T-helper 2 cell treated with Interferon-gamma antibody and Interleukin-4, amounts not matched to agents 5 μg/mL and 100 μg/mL, for 36 hours (primary cell): ENCODE data around the gene CTSA.
A peak's percentile ranks its signal among the peaks of the same experiment; 100 is the strongest.
"Not testable (repeated sequence)": the region's sequence is repeated elsewhere in the genome, so short reads cannot be mapped to it uniquely, and the experiment has no call there.

Source experiments
- DNase-seq: peaks from one replicate; pipeline ENCODE4 v3.0.0; 2021; ENCODE audit warnings: low spot score
- H3K27ac Mint-ChIP-seq: one replicate; pipeline ENCODE4 v1.8.0; 2021; ENCODE audit warnings: mild to moderate bottlenecking, mixed read lengths
- H3K27me3 Mint-ChIP-seq: one replicate; pipeline ENCODE4 v1.8.0; 2021; ENCODE audit warnings: low read depth, mixed read lengths
- H3K36me3 Mint-ChIP-seq: one replicate; pipeline ENCODE4 v1.8.0; 2021; ENCODE audit warnings: low read depth, mixed read lengths
- H3K4me1 Mint-ChIP-seq: one replicate; pipeline ENCODE4 v1.8.0; 2021; ENCODE audit warnings: low read depth, mixed read lengths
- H3K4me3 Mint-ChIP-seq: one replicate; pipeline ENCODE4 v1.8.0; 2022; ENCODE audit warnings: mild to moderate bottlenecking, moderate library complexity, mixed read lengths
- H3K9me3 Mint-ChIP-seq: one replicate; pipeline ENCODE4 v1.8.0; 2021; ENCODE audit warnings: mixed read lengths

CTSA gene

DNA sequence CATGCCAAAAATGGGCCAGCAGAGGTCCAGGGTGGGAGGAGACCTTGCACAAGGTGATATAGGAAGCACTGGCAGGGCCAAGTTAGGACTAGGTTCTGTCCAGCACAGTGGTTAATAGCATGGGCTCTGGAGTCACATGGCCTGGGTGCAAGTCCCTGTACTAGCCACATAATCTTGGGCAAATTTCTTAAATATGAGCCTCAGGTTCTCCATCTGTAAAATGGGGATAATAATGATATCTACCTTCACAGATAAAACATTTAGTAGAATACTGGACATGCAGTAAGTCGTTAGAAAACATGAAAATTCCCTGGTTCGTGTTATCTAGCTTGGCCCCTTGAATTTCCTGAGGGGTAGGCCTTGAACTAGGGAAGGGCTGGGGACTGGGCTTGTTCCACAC, 6.2 kb downstream of the CTSA start:
- Mint-ChIP-seq H3K4me1 (peaks cover 10% of the 10 kb centered on the region), H3K9me3 (no peaks in the 10 kb centered on the region), H3K36me3 (no peaks in the 10 kb centered on the region), H3K27me3 (no peaks in the 10 kb centered on the region), H3K27ac (no peak overlapping the region), H3K4me3 (no peak overlapping the region)
- DNase-seq = no peak

- H3K4me3 Mint-ChIP-seq = no peak overlapping the region
- H3K27ac Mint-ChIP-seq = no peak overlapping the region
- DNase-seq = no peak
- no peaks in the 10 kb centered on the region for H3K27me3 Mint-ChIP-seq
- H3K36me3 Mint-ChIP-seq = no peaks in the 10 kb centered on the region
- peaks cover 6% of the 10 kb centered on the region for H3K4me1 Mint-ChIP-seq
- H3K9me3 Mint-ChIP-seq = no peaks in the 10 kb centered on the region
These were observed 6.6 kb downstream of the CTSA start for GRCh38 chr20:45897692-45898091.

DNA sequence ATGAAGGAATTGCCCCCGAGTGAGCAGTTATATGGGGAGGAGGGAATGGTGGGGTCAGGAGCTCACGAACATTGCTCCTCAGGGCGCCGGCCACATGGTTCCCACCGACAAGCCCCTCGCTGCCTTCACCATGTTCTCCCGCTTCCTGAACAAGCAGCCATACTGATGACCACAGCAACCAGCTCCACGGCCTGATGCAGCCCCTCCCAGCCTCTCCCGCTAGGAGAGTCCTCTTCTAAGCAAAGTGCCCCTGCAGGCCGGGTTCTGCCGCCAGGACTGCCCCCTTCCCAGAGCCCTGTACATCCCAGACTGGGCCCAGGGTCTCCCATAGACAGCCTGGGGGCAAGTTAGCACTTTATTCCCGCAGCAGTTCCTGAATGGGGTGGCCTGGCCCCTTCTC, 7.2 kb downstream of the CTSA start:
- no peak overlapping the region for H3K4me3 Mint-ChIP-seq
- H3K27ac Mint-ChIP-seq = no peak overlapping the region
- no peaks in the 10 kb centered on the region for H3K9me3 Mint-ChIP-seq
- no peak for DNase-seq
- H3K4me1 Mint-ChIP-seq = peaks cover 5% of the 10 kb centered on the region
- H3K36me3 Mint-ChIP-seq = no peaks in the 10 kb centered on the region
- H3K27me3 Mint-ChIP-seq = no peaks in the 10 kb centered on the region

- Mint-ChIP-seq H3K36me3 (no peaks in the 10 kb centered on the region), H3K4me3 (no peak overlapping the region), H3K27ac (no peak overlapping the region), H3K9me3 (no peaks in the 10 kb centered on the region), H3K4me1 (no peaks in the 10 kb centered on the region), H3K27me3 (no peaks in the 10 kb centered on the region)
- DNase-seq = no peak
These were observed 8.1 kb downstream of the CTSA start for GRCh38 chr20:45899046-45899835.

GRCh38 chr20:45901332-45901731, 10.2 kb downstream of the CTSA start:
- H3K36me3 Mint-ChIP-seq, H3K9me3 Mint-ChIP-seq, H3K27me3 Mint-ChIP-seq, H3K4me3 Mint-ChIP-seq, H3K4me1 Mint-ChIP-seq, DNase-seq, H3K27ac Mint-ChIP-seq: not testable (repeated sequence)

- Mint-ChIP-seq H3K4me1 (no peaks in the 10 kb centered on the region), H3K27ac (no peak overlapping the region), H3K9me3 (no peaks in the 10 kb centered on the region), H3K36me3 (no peaks in the 10 kb centered on the region), H3K4me3 (no peak overlapping the region), H3K27me3 (no peaks in the 10 kb centered on the region)
- DNase-seq = no peak
These were observed 11.1 kb downstream of the CTSA start for GRCh38 chr20:45902199-45902701.

GRCh38 chr20:45904583-45905504, 13.7 kb downstream of the CTSA start:
- H3K4me1 Mint-ChIP-seq = no peaks in the 10 kb centered on the region
- H3K27ac Mint-ChIP-seq = no peak overlapping the region
- no peaks in the 10 kb centered on the region for H3K36me3 Mint-ChIP-seq
- no peaks in the 10 kb centered on the region for H3K27me3 Mint-ChIP-seq
- no peak for DNase-seq
- H3K9me3 Mint-ChIP-seq = no peaks in the 10 kb centered on the region
- H3K4me3 Mint-ChIP-seq = no peak overlapping the region

GRCh38 chr20:45905505-45906079, 14.5 kb downstream of the CTSA start:
- H3K4me3 Mint-ChIP-seq = no peak overlapping the region
- H3K9me3 Mint-ChIP-seq = no peaks in the 10 kb centered on the region
- H3K27me3 Mint-ChIP-seq = no peaks in the 10 kb centered on the region
- H3K4me1 Mint-ChIP-seq = peaks cover 1% of the 10 kb centered on the region
- no peak overlapping the region for H3K27ac Mint-ChIP-seq
- H3K36me3 Mint-ChIP-seq = no peaks in the 10 kb centered on the region
- no peak for DNase-seq

DNA sequence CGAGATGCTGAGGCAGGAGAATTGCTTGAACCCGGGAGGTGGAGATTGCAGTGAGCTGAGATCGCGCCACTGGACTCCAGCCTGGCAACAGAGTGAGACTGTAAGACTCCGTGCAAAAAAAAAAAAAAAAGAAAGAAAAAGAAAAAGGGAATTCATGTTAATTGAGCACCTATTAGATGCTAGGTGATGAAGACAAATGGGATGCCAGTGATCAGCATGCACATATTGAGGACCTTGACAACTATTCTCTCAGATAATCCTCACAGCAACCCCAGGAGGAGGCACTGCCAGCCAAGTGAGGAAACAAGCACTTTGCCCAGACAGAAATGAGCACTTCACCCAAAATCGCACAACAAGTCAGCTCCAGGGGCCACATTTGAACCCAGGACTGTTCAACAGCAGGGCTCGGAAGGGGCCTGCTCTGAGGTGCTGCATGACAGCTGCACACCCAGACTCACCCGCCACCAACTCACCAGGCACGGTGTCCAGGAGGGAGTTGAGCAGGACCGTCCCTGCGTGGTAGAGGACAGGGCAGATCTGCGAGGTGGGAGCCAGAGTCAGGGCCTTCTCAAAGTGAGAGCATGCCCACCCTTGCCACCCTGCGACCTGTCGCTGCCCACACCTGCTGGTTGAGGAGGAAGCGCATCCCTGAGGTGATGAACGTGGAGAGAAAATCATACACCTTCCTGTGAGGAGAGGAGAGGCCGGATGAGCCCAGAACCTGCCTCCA, 16.2 kb downstream of the CTSA start:
- DNase-seq = no peak
- no peaks in the 10 kb centered on the region for H3K9me3 Mint-ChIP-seq

DNA sequence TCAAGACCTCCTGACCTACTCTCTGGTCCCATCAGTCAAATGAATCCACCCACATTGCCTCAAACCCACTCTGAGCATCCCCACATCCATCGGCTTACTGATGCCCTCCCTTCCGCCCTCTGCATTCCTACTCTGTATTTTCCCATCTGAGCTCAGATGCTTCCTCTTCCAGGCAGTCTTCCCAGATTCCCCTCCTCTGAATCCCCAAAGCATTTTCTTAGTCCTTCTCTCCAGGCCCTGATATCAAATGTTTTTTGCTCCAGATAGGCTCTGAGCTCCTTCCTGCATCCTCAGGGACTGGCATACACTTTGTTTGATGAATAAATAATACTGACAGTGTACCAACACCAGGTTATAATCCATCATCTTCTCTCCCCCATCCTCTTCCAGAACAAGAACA, 16.9 kb downstream of the CTSA start:
- DNase-seq = no peak
- Mint-ChIP-seq H3K4me3 (no peak overlapping the region), H3K9me3 (no peaks in the 10 kb centered on the region), H3K27me3 (peaks cover 3% of the 10 kb centered on the region), H3K36me3 (no peaks in the 10 kb centered on the region), H3K4me1 (peaks cover 7% of the 10 kb centered on the region), H3K27ac (no peak overlapping the region)

More for the DNA sequence above, 16.2 kb downstream of the CTSA start:
- Mint-ChIP-seq H3K4me1 (peaks cover 7% of the 10 kb centered on the region), H3K36me3 (no peaks in the 10 kb centered on the region), H3K4me3 (no peak overlapping the region), H3K27me3 (peaks cover 2% of the 10 kb centered on the region), H3K27ac (no peak overlapping the region)

DNA sequence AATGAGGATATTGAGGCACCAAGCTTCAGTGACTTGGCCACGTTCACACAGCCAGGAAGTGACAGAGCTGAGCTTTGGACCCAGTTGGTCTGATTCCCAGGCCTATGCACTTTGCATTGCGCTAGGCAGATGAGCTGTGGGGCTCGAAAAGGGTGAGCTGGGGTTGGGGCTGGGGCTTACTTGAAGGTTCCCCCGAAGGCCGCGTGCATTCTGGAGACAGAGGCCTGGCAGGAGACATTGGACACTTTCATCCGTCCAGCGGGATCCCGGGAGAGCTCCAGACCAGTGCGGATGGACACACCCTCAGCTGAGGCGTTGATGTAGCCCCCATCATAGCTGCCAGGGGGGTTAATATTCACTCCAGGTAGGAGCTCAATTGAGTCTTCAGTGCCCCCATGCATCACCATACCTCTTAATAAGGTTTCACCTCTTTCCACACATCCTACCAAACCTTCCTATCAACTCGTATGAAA, 18.2 kb downstream of the CTSA start:
- Mint-ChIP-seq H3K9me3 (no peaks in the 10 kb centered on the region), H3K27me3 (peaks cover 3% of the 10 kb centered on the region), H3K4me3 (no peak overlapping the region), H3K36me3 (no peaks in the 10 kb centered on the region), H3K4me1 (peaks cover 7% of the 10 kb centered on the region), H3K27ac (no peak overlapping the region)
- DNase-seq = no peak

DNA sequence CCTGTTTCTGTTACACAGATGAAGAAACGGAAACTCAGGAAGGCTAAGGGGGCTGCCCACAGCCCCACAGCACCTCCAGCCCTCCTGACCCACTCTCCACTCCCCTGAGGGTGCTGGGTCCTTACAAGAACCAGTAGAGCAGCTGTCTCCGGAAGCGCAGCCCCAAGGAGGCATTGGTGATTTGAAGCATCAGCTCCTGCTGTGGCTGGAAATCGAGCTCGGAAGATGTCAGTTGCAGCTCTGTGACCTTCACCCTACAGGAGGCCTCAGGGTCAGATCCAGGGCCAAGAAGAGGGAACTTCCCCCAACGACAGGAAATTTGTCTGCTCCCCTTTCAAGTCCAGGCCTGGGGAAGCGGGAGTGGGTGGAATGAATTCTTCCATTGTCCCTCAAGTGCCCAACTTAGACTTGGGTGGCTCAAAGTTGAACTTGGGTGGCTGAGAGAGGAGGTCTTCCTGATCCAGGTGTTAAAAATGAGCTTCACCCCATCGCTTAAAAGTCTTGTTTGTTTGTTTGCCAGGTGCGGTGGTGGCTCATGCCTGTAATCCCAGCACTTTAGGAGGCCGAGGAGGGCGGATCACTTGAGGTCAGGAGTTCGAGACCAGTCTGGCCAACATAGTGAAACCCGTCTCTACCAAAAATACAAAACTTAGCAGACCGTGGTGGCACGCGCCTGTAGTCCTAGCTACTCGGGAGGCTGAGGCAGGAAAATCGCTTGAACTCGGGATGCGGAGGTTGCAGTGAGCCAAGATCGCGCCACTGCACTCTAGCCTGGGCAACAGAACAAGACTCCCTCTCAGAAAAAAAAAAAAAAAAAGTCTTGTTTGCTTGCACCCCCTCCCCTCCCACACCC, 18.9 kb downstream of the CTSA start:
- Mint-ChIP-seq H3K4me3 (peak overlapping the region; percentile 65), H3K27me3 (peaks cover 3% of the 10 kb centered on the region), H3K36me3 (no peaks in the 10 kb centered on the region), H3K27ac (peak overlapping the region; percentile 78), H3K9me3 (no peaks in the 10 kb centered on the region), H3K4me1 (peaks cover 7% of the 10 kb centered on the region)
- no peak for DNase-seq
